Ascending aorta (tissue), 2 donors: ENCODE results near the gene CRHR2. TPM values are rescaled to one million over a fixed set of nuclear protein-coding genes. Genes with fewer than 3 reads are reported as not detected.

ENCODE experiments used
- DNase-seq, 2 donors: peaks; one replicate each; pipeline ENCODE4 v3.0.0-alpha.2; 2019; ENCODE audit warnings: low spot score in 2 of 2
- H3K27ac ChIP-seq, 2 donors: fragments of 200-600 bp; sonication (generic); one replicate each; pipeline ENCODE4 v1.5.1; 2016 to 2017; ENCODE audit warnings: mild to moderate bottlenecking in 1 of 2
- H3K27me3 ChIP-seq: fragments of 200-600 bp; sonication (generic); one replicate; pipeline ENCODE4 v1.5.1; 2017
- H3K36me3 ChIP-seq, 2 donors: fragments of 200-600 bp; sonication (generic); one replicate each; pipeline ENCODE4 v1.5.1; 2016
- H3K4me1 ChIP-seq, 2 donors: fragments of 200-600 bp; sonication (generic); one replicate each; pipeline ENCODE4 v1.5.1; 2016 to 2017; ENCODE audit warnings: mild to moderate bottlenecking in 1 of 2
- H3K4me3 ChIP-seq, 2 donors: fragments of 200-600 bp; sonication (generic); one replicate each; pipeline ENCODE4 v1.5.1; 2016 to 2017; ENCODE audit warnings: mild to moderate bottlenecking in 1 of 2
- H3K9me3 ChIP-seq, 2 donors: fragments of 200-600 bp; sonication (generic); one replicate each; pipeline ENCODE4 v1.5.1; 2016
- CTCF ChIP-seq, 3 experiments: fragments of 200-600 bp in 2 of 3; fragments of 450-650 bp in 1 of 3; sonication (generic) in 2 of 3; IDR thresholded peaks; one replicate each; pipeline ENCODE4 v1.5.1; 2016 to 2019; ENCODE audit warnings: antibody characterized with exemption in 3 of 3, mild to moderate bottlenecking in 1 of 3, moderate library complexity in 1 of 3
- intact Hi-C: fragments of 100-400 bp; cut with DNase I; formaldehyde crosslinking; loops from one replicate; pipeline ENCODE4 v1.15.1; 2023
- total RNA-seq: library from RNA; depleted of rRNA; stranded (reverse); fragments of >200 nt; gene quantifications from one replicate; pipeline ENCODE4 v1.1.0, GENCODE V29; 2016

The CRHR2 gene
- total RNA-seq, 1 donor from 2014 or later = 3.1 TPM

DNA sequence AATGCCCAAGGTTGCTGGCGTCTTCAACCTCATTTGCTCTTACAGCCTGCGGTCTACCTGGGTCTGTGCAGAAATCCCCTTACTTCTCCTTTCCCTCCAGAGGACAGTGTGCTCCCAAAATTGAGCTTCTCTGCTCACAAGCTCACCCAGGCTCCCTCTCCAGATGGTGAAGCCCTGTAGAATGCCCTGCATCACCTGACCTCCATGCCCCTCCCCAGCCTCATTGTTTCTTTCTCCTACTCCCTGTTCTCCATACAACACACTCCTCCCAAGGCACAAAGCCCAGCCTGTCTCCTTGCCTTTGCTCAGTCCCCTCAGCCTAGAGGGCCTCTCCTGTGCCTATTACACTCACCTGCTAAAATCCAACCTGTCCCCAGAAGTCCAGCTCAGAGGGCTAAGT, 3.5 kb downstream of the CRHR2 start:
- intact Hi-C loops = no loop called here
- H3K27ac ChIP-seq = no peak overlapping the region
- no peak for TF ChIP-seq CTCF (IDR thresholded peaks at IDR 0.05)
- H3K27me3 ChIP-seq = peaks cover 9% of the 10 kb centered on the region
- H3K4me3 ChIP-seq = no peak overlapping the region
- H3K4me1 ChIP-seq = peaks cover 7 to 11% of the 10 kb centered on the region in 2 donors
- no peaks in the 10 kb centered on the region for H3K36me3 ChIP-seq
- no peak for DNase-seq
- no peaks in the 10 kb centered on the region for H3K9me3 ChIP-seq

GRCh38 chr7:30674876-30675275, 7.4 kb downstream of the CRHR2 start:
- no peak overlapping the region for H3K4me3 ChIP-seq
- no peak overlapping the region for H3K27ac ChIP-seq
- intact Hi-C loops = no loop called here
- H3K36me3 ChIP-seq = no peaks in the 10 kb centered on the region
- no peak for TF ChIP-seq CTCF (IDR thresholded peaks at IDR 0.05)
- DNase-seq = no peak
- H3K9me3 ChIP-seq = no peaks in the 10 kb centered on the region
- no peaks in the 10 kb centered on the region for H3K27me3 ChIP-seq
- H3K4me1 ChIP-seq = no peaks in the 10 kb centered on the region

- intact Hi-C loops = no loop called here
- DNase-seq = no peak
- Histone ChIP-seq H3K36me3 (no peaks in the 10 kb centered on the region), H3K27ac (no peak overlapping the region), H3K4me1 (no peaks in the 10 kb centered on the region), H3K9me3 (no peaks in the 10 kb centered on the region), H3K4me3 (no peak overlapping the region), H3K27me3 (no peaks in the 10 kb centered on the region)
- no peak for TF ChIP-seq CTCF (IDR thresholded peaks at IDR 0.05)
Measured at GRCh38 chr7:30674420-30674819, 7.8 kb downstream of the CRHR2 start.

DNA sequence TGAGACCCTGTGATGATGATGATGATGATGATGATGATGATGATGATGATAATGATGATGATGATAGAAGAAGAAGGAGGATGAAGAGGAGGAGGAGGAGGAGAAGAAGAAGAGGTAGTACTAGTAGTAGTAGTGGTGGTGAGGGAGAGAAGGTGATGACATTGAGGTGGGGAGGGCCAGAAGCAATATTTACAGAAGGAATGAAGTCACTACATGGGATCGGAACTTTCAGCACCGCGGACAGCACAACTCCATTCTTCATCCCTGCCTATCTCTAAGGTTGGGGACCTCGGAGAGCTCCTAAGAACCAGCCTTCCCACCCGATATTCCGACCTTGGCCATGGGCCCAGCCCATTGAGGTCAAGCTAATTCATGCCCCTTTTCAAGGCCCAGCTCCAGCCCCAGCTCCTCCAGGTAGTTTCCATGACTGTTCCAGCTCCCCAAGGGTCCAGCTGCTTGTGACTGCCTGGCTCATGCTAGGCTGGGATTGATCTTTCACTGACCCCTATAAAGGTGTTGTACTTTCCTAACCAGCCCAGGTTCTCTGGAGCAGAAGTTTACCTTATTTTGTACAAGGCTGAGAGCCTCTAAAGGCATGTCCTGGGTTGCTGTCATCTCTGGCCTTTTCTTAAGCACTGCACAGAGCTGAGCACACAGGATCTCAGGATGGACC, 10.3 kb downstream of the CRHR2 start:
- no peaks in the 10 kb centered on the region for H3K27me3 ChIP-seq
- no peak overlapping the region for H3K4me3 ChIP-seq
- no peak overlapping the region for H3K27ac ChIP-seq
- DNase-seq = no peak
- intact Hi-C loops = no loop called here
- H3K9me3 ChIP-seq = no peaks in the 10 kb centered on the region
- no peaks in the 10 kb centered on the region for H3K4me1 ChIP-seq
- H3K36me3 ChIP-seq = no peaks in the 10 kb centered on the region
- TF ChIP-seq CTCF (IDR thresholded peaks at IDR 0.05) = no peak

- no peak for TF ChIP-seq CTCF (IDR thresholded peaks at IDR 0.05)
- Histone ChIP-seq H3K4me3 (no peak overlapping the region), H3K9me3 (no peaks in the 10 kb centered on the region), H3K27ac (no peak overlapping the region), H3K36me3 (no peaks in the 10 kb centered on the region), H3K27me3 (no peaks in the 10 kb centered on the region), H3K4me1 (no peaks in the 10 kb centered on the region)
- DNase-seq = no peak
- intact Hi-C loops = no loop called here
Measured at GRCh38 chr7:30668102-30668501, 14.2 kb downstream of the CRHR2 start.

GRCh38 chr7:30667172-30667571, 15.1 kb downstream of the CRHR2 start:
- Histone ChIP-seq H3K27me3 (no peaks in the 10 kb centered on the region), H3K27ac (no peak overlapping the region), H3K4me3 (no peak overlapping the region), H3K9me3 (no peaks in the 10 kb centered on the region), H3K36me3 (no peaks in the 10 kb centered on the region), H3K4me1 (no peaks in the 10 kb centered on the region)
- no peak for DNase-seq
- intact Hi-C loops = no loop called here
- no peak for TF ChIP-seq CTCF (IDR thresholded peaks at IDR 0.05)
